Activated CD4-positive, alpha-beta T cell treated with anti-CD3 and anti-CD28 coated beads, Interleukin-2, amount 50 U/mL, for 4 hours (primary cell): ENCODE measurements around the gene LRMDA.

Experiments used
- DNase-seq, 2 experiments: peaks; one replicate each; pipeline ENCODE4 v3.0.0-alpha.2; 2020

Gene LRMDA

DNA sequence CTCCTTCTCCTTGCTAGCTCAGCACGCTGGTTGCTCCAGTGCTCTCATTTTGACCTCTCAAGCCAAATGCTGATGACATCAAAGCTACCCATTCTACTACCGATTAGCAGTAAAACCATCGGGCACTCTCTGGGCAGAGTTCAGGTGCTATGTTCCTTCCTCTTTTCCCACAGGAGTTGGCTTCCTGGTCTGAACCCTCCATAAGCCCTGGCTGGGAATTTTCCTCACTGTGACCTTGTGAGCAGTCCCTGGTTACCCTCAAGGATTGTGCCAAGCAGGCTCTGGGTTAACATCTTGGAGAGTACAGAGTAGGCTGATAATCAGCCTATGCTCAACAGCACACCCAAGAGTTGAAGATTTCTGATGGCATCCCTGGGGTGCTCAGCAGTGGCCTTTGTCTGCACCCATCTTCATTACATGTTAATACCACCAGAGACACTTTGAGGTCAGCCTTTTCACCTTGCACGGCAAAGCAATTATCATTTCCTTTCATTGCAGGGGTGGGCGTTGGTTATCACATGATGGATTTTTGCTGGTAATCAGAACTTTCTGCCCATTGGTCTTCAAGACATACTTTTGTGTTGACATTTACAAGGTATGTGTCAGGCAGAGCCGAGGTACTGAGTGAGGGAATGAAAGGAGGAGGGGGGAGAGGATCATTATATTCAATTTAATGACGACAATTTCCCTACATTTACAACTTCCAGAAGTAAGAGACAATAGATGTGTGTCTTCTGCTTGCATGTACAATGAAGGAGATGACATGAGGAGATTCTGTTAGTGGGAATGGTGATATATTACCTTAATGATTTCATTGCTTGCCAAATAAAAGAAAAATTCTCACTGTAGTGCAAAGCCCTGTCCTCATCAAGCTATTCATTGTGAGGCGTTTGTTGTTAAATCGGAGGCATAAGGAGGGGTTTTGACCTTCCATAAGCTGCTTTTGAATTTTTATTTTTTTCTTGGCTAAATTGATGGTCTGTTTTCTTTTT lies 452.0 kb downstream of the LRMDA start:
- DNase-seq: no peak

- no peak for DNase-seq
Observed at GRCh38 chr10:75884808-75885207, 453.4 kb downstream of the LRMDA start.

- DNase-seq: no peak
Observed at GRCh38 chr10:75887369-75887768, 455.9 kb downstream of the LRMDA start.

DNA sequence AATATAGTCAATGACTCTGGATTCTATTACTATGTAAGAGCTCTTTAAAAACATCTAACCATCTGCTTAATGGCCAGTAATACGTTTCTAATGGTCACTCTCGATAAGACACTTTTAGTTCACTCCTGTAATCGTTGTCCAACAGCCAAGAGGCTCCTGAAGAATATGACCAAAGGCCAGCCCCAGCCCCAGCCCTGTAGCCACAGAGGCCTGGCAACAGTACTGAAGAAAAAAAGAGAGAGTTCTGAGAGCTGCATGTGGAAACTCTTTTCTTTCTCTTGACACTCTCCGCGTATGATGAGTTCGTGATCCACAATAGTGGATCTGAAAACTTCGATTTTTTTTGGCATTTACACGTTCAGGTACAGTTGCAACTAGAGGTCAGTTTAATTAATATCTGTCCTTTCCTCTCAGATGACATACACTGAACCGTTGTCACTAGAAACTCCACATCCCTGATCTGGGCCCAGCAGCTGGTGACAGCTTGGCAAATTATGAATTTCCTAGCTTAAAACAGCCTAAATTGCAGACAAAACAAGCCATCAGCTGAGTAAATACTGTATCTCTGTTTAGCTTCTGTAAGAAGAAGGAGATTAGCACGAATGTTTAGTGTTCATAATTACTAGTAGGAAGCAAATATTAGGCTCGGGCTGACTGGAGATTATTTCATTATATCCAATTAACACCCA lies 456.7 kb downstream of the LRMDA start:
- DNase-seq: no peak

- DNase-seq: no peak
Observed at GRCh38 chr10:75889051-75889450, 457.6 kb downstream of the LRMDA start.

DNA sequence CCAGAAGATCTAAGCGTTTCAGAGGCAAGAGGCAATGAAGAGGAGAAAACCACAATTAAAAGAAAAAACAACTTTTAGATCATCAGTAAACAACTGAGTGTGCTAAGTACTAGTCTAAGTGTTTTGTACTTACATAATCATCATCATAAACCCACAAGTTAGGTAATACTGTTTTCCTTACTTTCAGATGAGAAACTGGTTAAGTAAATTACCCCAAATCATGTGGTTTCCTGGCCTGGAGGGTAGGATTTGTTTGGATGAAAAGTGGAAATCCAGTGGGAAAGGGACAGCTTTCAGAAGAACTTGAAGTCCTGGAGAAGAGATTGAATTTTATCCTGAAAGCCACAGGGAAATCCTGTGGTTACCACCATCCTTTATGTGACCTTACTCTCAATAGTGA lies 463.3 kb downstream of the LRMDA start:
- no peak for DNase-seq

- no peak for DNase-seq
Observed at GRCh38 chr10:75895259-75895658, 463.8 kb downstream of the LRMDA start.

- DNase-seq: no peak
Observed at GRCh38 chr10:75899816-75900390, 468.5 kb downstream of the LRMDA start.

DNA sequence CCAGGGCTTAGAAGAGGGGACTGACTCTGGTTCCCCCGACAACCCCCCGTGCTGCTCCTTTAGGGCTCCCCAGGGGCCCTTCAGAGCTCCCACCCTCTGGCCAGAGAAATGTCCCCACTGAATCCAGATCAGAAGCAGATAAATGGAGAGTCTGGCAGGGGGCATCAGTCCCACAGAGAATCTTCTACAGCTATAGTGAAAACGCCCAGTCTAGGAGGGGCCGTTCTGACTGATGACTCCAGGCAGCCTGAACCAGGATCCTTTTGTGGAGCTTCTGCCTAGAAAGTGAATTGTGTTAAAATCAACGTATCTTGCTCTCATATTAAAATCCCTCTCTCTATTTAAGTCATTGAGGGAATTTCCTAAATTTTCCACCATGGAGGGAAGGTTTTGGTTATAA lies 471.4 kb downstream of the LRMDA start:
- no peak for DNase-seq

- no peak for DNase-seq
Observed at GRCh38 chr10:75904499-75905283, 473.3 kb downstream of the LRMDA start.

DNA sequence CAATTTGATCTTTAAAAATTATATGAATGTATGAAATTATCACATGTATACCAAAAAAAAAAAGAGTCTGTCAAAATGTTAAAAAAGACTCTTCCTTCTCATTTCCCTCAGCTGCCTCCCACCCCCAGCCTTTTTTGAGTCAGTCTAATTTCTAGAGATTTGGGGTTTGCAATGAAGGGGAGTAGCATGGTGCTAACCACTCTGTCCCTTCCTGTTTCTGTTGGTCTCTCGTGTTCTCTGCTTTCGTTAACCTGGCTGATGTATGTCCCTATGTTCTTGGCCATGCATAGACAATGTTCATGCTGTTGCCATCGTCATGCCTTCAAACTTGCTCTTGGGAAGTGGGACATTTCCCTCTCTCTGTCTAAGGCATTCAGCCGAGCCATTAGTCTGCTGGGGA lies 474.1 kb downstream of the LRMDA start:
- no peak for DNase-seq

DNA sequence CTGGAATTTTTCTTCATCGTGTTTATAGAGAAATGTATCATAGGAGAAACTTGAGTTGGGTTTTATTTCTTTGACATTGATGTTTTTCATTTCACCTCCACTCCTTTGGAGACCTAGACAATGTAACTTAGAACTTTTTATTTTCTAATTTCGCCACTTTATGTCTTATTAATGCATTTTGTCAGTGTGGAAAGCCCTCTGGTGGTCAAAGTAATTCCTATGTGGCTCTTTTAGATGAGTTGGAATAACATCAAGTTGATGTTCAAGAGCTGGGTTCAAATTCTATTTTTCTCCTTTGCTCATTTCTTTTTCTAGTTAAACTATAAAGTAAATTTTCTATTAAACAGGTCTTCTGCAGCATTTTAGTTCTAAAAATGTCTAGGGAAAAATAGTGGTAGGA lies 478.6 kb downstream of the LRMDA start:
- DNase-seq: no peak

- DNase-seq: no peak
Observed at GRCh38 chr10:75911426-75911825, 480.0 kb downstream of the LRMDA start.

- DNase-seq: no peak
Observed at GRCh38 chr10:75916906-75917305, 485.5 kb downstream of the LRMDA start.

DNA sequence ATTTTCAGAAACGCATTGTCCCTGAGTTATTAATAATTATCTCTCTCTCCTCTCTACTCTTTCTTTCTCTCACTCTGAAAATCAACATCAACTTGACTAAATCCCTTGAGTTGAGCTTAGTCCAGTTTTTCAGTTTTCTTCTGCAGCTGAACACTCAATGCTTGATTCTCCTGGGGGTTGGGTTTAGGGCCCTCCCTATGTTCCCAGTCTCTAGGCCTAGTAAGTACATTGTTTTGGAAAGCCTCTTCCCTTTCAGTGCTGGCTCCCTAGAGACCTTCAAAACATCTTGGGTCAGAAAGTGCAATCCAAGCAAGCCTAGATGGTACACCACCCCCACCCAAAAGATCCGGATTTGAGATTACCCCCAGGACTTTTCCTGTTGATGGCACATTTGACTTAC lies 488.5 kb downstream of the LRMDA start:
- DNase-seq: no peak

DNA sequence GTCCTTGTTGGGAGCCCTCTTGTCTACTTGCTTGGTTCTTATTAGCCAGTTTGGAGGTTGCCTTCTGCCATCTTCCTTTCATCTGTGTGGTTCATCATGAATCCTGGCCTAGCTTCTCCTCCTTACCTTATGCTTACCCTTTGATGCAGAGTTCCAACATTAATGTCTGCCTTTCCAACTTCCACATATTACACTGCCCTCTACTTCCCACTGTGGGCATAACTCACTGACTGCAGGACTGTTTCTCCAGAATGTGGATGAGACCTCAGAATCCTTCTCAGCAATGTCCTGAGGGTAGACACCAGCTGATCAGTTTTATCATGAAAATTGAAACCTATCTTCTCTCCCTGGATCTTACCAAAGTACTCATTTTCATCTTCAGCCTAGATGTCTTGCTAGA lies 491.0 kb downstream of the LRMDA start:
- no peak for DNase-seq

DNA sequence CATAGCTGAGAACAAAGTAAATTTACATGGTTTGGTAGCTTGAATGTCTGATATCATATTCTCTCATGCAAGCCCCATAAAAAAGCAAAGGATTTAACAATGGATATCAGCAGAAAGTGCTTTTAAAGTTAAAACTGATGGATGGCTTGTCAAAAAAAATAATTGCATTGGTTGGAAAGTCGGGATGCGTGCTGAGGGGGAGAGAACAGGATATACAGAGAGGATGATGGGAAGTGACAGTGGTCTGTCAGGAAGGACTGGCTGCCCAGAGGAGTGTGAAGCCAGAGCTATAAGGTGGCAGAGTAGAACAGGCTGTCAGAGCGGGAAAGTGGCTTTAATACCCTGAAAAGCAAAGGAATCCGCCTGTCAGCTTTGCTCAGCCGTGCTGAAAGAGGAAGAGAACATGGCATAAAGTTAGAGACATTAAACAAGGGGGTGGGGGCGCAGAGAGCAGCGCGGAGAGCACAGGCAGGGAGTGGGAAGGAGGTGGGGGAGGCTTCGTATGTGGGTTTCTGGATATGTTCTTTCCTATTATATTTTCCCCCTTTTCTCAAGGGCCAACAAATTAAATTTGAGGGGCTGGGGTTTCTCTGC lies 493.0 kb downstream of the LRMDA start:
- no peak for DNase-seq

- DNase-seq: no peak
Observed at GRCh38 chr10:75925999-75926398, 494.6 kb downstream of the LRMDA start.

DNA sequence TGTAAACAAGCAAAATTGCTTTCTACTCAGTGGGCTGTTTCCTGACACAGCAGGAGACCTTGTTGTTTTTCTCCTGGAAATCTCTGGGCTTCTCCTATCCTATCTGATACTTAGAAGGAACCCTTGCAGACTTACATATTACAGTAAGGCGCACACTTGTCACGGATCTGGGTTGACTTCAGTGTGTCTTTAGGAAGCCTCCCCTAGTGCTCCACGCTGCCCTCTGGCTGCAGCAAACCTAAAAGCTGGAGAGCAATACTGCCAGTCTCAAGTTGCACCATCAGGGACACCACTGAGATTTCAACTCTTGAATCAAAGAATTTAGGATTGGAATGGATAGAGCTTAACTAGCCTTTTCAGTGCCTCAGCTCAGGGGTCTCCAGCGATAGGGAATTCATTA lies 495.3 kb downstream of the LRMDA start:
- no peak for DNase-seq

DNA sequence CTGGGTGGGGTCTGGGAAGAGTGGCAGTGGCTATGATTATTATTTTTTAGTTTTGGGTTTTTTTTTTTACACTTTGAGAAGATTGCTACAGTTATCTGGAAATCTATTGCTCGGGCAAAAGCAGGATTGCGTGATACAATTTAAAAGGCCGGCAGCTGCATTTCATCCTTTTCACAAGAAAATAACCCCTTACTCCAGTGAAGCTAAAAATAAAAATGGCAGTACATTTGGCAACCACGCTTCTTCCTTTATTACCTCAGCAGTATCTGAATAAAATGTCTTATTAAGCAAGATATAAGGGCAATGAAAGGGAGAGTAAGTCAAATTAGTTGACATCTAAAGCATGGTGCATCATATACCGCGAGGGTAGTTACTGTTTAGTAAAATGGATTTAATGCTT lies 496.8 kb downstream of the LRMDA start:
- DNase-seq: no peak

DNA sequence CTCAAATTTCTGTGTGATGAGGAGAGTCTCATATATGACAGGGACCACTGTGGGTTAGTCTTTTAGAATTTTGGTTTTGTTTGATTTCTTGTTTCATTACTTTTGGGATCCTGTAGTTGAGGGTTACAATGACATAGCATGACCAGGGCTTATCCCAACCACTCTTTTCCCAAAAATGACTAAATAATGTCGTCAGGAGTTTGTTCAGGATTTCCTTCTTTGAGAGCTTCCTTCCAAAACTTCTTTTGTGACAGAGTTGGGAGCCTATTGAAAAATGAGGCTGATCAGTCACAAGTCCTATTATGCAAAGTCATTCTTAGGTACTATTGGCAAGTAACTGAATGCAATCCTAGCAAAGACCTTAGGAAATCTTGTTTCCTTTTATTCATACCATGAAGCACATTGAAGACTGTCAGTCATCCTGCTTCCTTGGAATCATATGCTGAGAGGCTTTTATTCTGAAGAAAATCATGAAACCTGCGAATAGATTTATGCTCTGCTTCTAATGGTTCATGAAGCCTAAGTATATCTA lies 498.3 kb downstream of the LRMDA start:
- DNase-seq: no peak

DNA sequence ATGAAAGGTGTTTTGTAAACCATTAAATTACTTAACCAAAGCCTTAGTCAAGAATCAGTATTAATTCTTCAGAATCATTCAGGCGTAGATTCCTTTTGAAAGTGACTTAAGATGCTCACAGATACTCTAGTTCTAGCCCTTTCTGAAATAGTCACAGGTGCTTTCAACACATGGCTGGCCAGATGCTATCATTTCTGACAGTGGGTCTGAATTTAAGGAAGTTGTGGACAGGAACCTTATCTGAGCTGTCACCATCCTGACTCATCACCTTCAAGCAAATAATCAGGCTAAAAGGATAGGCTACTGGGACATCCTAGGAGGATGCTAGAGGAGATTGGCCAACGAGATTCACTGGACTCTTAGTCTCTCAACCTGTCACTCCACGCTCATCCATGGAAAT lies 501.5 kb downstream of the LRMDA start:
- no peak for DNase-seq
